ENCODE results near the gene STK36. TPM values are rescaled to one million over a fixed set of nuclear protein-coding genes. Genes with fewer than 3 reads are reported as not detected.

STK36 gene
- total RNA-seq, 4 donors from 2014 or later, result 16.7 to 36.6 (median 22.2) TPM

- 50% methylated on average over 1 of the region's 1 CpG; no CpG with 5 or more reads in 1 of the 2 donors for whole genome bisulfite sequencing, 2 donors (ENCODE audit: low coverage in 1 of 2)
- H3K9me3 ChIP-seq, result peaks cover 0 to 21% (median 0%) of the 10 kb centered on the region in 3 donors
- H3K36me3 ChIP-seq, result peaks cover 0 to 14% of the 10 kb centered on the region in 2 donors
- H3K4me3 ChIP-seq, result no peak overlapping the region
- no peaks in the 10 kb centered on the region for H3K27me3 ChIP-seq
- H3K27ac ChIP-seq, result no peak overlapping the region
- ATAC-seq, result no peak
- H3K4me1 ChIP-seq, result peaks cover 0 to 5% (median 0%) of the 10 kb centered on the region in 3 donors
- TF ChIP-seq POLR2A (IDR thresholded peaks at IDR 0.05) (no peak), CTCF (IDR thresholded peaks at IDR 0.05) (no peak), POLR2AphosphoS5 (IDR thresholded peaks at IDR 0.05) (no peak), EP300 (IDR thresholded peaks at IDR 0.05) (no peak)
Observed at GRCh38 chr2:218722876-218723785, 51.2 kb downstream of the STK36 start.

DNA sequence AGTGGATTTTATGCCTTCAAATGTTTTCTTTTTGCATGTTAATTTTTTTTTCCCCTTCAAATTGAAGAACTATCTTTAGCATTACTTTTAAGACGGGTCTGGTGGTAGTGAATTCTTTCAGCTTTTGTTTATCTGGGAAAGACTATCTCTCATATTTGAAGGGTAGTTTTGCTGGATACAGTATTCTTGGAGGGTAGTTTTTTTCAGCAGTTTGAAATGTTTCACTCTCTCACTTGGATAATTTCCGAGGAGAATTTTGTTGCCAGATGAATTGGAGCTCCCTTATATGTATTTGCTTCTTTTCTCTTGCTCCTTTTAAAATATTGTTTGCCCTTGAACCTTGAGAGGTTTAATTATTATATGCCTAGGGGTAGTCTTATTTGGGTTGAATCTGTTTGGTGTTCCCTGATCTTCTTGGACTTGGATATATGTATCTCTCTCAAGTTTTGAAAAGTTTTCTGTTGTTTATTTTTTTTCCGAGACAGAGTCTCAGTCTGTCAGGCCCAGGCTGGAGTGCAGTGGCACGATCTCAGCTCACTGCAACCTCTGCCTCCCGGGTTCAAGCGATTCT, 54.2 kb downstream of the STK36 start:
- no peaks in the 10 kb centered on the region for H3K27me3 ChIP-seq
- H3K36me3 ChIP-seq, result peaks cover 0 to 7% of the 10 kb centered on the region in 2 donors
- peaks cover 0 to 21% (median 0%) of the 10 kb centered on the region in 3 donors for H3K9me3 ChIP-seq
- no peak overlapping the region for H3K27ac ChIP-seq
- no peak for ATAC-seq
- H3K4me3 ChIP-seq, result no peak overlapping the region
- no peak for TF ChIP-seq POLR2A (IDR thresholded peaks at IDR 0.05)
- no peak for TF ChIP-seq EP300 (IDR thresholded peaks at IDR 0.05)
- no peak for TF ChIP-seq POLR2AphosphoS5 (IDR thresholded peaks at IDR 0.05)
- TF ChIP-seq CTCF (IDR thresholded peaks at IDR 0.05), result no peak
- 80 to 98% methylated on average over 3 to 4 of the region's 6 CpGs for WGBS, 2 donors (ENCODE audit: low coverage in 1 of 2)
- peaks cover 0 to 8% (median 0%) of the 10 kb centered on the region in 3 donors for H3K4me1 ChIP-seq

GRCh38 chr2:218727502-218728165, 55.7 kb downstream of the STK36 start:
- Histone ChIP-seq H3K27ac (no peak overlapping the region), H3K4me1 (peaks cover 0 to 22% (median 5%) of the 10 kb centered on the region in 3 donors), H3K36me3 (peaks cover 0 to 7% of the 10 kb centered on the region in 2 donors), H3K4me3 (no peak overlapping the region), H3K9me3 (peaks cover 0 to 21% (median 0%) of the 10 kb centered on the region in 3 donors), H3K27me3 (no peaks in the 10 kb centered on the region)
- ATAC-seq, result no peak
- TF ChIP-seq CTCF (IDR thresholded peaks at IDR 0.05) (peak in 2 of 4 experiments; percentile 20 to 36), EP300 (IDR thresholded peaks at IDR 0.05) (no peak)
- 92 to 95% methylated on average over 2 to 4 of the region's 6 CpGs for WGBS, 2 donors (ENCODE audit: low coverage in 1 of 2)

- Histone ChIP-seq H3K36me3 (peaks cover 0 to 7% of the 10 kb centered on the region in 2 donors), H3K27ac (no peak overlapping the region), H3K9me3 (peaks cover 0 to 21% (median 0%) of the 10 kb centered on the region in 3 donors), H3K4me1 (peaks cover 0 to 36% (median 5%) of the 10 kb centered on the region in 3 donors), H3K4me3 (no peak overlapping the region), H3K27me3 (no peaks in the 10 kb centered on the region)
- 96 to 97% methylated on average over 3 of the region's 3 CpGs for WGBS, 2 donors (ENCODE audit: low coverage in 1 of 2)
- no peak for ATAC-seq
- no peak for TF ChIP-seq POLR2A (IDR thresholded peaks at IDR 0.05)
- TF ChIP-seq CTCF (IDR thresholded peaks at IDR 0.05), result no peak
- TF ChIP-seq POLR2AphosphoS5 (IDR thresholded peaks at IDR 0.05), result no peak
- no peak for TF ChIP-seq EP300 (IDR thresholded peaks at IDR 0.05)
Observed at GRCh38 chr2:218729640-218730039, 57.8 kb downstream of the STK36 start.

Measured in gastroesophageal sphincter (tissue), 4 donors.